Testis (tissue), 3 donors: ENCODE measurements around the gene PAPOLG. TPM values are rescaled to one million over a fixed set of nuclear protein-coding genes. Genes with fewer than 3 reads are reported as not detected.

ENCODE experiments used
- DNase-seq: peaks from one replicate; pipeline ENCODE4 v3.0.0-alpha.2; 2019
- H3K27ac ChIP-seq, 2 donors: fragments of 200-600 bp; sonication (generic); one replicate each; pipeline ENCODE4 v1.5.1; 2019
- H3K27me3 ChIP-seq: fragments of 200-600 bp; sonication (generic); one replicate; pipeline ENCODE4 v1.5.1; 2019
- H3K36me3 ChIP-seq: fragments of 200-600 bp; sonication (generic); one replicate; pipeline ENCODE4 v1.5.1; 2017; ENCODE audit warnings: low read depth; ENCODE audit errors: missing control alignments
- H3K4me1 ChIP-seq: fragments of 200-600 bp; sonication (generic); one replicate; pipeline ENCODE4 v1.5.1; 2019
- H3K4me3 ChIP-seq, 2 donors: fragments of 200-600 bp; sonication (generic); one replicate each; pipeline ENCODE4 v1.5.1; 2017 to 2019
- H3K9me3 ChIP-seq: fragments of 200-600 bp; sonication (generic); one replicate; pipeline ENCODE4 v1.5.1; 2017
- CTCF ChIP-seq, 3 experiments: fragments of 450-650 bp in 2 of 3; fragments of 200-600 bp in 1 of 3; sonication (generic) in 1 of 3; IDR thresholded peaks; one replicate each; pipeline ENCODE4 v1.5.1; 2016 to 2019; ENCODE audit warnings: antibody characterized with exemption in 3 of 3, mild to moderate bottlenecking in 2 of 3, moderate library complexity in 1 of 3
- POLR2A ChIP-seq: fragments of 450-650 bp; IDR thresholded peaks from one replicate; pipeline ENCODE4 v1.6.1; 2017; ENCODE audit warnings: antibody characterized with exemption, mild to moderate bottlenecking, moderate library complexity
- WGBS, 2 donors: methylation state at CpG; one replicate each; pipeline ENCODE4 v1.1.5; 2018; 5-methylcytosine and 5-hydroxymethylcytosine counted together
- intact Hi-C: fragments of 100-400 bp; cut with DNase I; formaldehyde crosslinking; loops from one replicate; pipeline ENCODE4 v1.15.1; 2023; ENCODE audit warnings: low total_unique reads
- polyA plus RNA-seq: library from polyadenylated mRNA; stranded (reverse); fragments of 350-450 nt; fragmentation: Illumina TruSeq; extraction: RNeasy Lipid Tissue Mini Kit (QIAGEN cat#74804); gene quantifications from one replicate; pipeline ENCODE4 v1.2.3, GENCODE V29; 2014; ENCODE audit warnings: low read depth, low replicate concordance; ENCODE audit not compliant: insufficient read depth
- total RNA-seq, 2 donors: library from RNA; depleted of rRNA; stranded (reverse); fragments of >200 nt; gene quantifications; one replicate each; pipeline ENCODE4 v1.2.3, GENCODE V29; 2016

PAPOLG gene
- total and polyA plus RNA-seq, 3 donors from 2014 or later = 17.2 to 19.0 (median 17.6) TPM

GRCh38 chr2:60780721-60781120 lies 24.7 kb downstream of the PAPOLG start:
- Histone ChIP-seq H3K4me3 (no peak overlapping the region), H3K4me1 (no peaks in the 10 kb centered on the region), H3K9me3 (no peaks in the 10 kb centered on the region), H3K27me3 (no peaks in the 10 kb centered on the region), H3K27ac (no peak overlapping the region), H3K36me3 (no peaks in the 10 kb centered on the region)
- 77 to 80% methylated on average over 3 of the region's 3 CpGs for WGBS, 2 donors
- intact Hi-C loops = no loop called here
- DNase-seq = no peak
- TF ChIP-seq CTCF (IDR thresholded peaks at IDR 0.05) (no peak), POLR2A (no peak)

DNA sequence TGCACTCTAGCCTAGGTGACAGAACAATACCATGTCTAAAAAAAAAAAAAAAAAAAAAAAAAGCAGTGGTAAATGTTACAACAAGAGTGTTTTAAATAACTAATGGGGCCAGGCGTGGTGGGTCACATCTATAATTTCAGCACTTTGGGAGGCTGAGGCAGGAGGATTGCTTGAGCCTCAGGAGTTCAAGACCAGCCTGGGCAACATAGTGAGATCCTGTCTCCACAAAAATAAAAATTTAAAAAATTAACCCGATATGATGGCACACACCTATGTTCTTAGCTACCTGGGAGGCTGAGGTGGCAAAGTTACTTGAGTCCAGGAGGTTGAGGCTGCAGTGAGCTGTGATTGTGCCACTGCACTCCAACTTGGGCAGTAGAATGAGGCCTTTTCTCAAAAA lies 37.1 kb downstream of the PAPOLG start:
- no peak for DNase-seq
- H3K4me3 ChIP-seq = no peak overlapping the region
- WGBS, 2 donors = 88 to 97% methylated on average over 2 of the region's 2 CpGs
- no peaks in the 10 kb centered on the region for H3K36me3 ChIP-seq
- H3K27ac ChIP-seq = no peak overlapping the region
- H3K9me3 ChIP-seq = no peaks in the 10 kb centered on the region
- H3K27me3 ChIP-seq = no peaks in the 10 kb centered on the region
- intact Hi-C loops = no loop called here
- no peak for TF ChIP-seq CTCF (IDR thresholded peaks at IDR 0.05)
- TF ChIP-seq POLR2A = no peak
- no peaks in the 10 kb centered on the region for H3K4me1 ChIP-seq

- WGBS, 2 donors = 68 to 70% methylated on average over 5 of the region's 5 CpGs
- H3K36me3 ChIP-seq = no peaks in the 10 kb centered on the region
These were observed 38.3 kb downstream of the PAPOLG start for GRCh38 chr2:60794271-60794863.

DNA sequence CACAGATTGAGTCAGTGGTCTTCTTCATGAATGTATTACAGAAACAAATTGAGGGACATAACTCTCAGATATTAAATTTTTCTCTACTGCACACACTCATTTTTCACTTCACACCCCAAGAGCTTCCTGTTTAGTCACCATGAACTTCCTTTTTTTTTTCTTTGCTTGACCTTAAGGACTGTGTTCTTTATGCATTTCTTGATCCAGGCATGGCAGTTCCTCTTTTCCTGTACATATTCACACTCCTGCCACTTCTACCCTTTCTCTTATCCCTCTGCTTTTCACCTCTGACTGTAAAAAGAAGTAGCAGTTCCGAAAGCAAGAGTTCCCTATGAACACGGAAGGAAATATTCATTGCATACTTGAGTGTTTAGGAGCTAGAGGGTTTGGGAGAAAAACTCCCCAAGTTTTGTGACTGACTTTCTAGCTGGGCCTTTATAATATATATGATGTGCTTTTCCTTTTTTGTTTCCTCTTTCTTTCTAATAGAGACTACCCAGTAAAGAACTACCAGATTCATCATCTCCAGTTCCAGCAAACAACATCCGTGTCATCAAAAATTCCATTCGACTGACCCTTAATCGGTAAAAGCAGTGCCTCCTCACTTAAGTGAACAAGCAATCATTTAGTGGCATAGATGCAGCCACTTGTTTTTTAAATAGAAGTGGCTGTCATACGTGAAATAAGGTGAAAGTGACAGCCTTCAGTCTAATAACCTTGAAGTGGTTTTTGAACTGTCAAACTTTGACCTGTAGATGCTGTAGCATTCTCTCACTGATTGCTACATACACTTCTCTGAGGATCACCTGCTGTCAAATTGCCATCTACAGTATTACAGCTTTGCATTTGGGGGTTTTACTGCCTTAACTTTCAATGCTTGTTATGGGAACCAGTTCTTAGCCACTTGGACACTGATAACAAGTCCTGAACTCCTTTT lies 40.8 kb downstream of the PAPOLG start:
- Histone ChIP-seq H3K4me3 (no peak overlapping the region), H3K27me3 (no peaks in the 10 kb centered on the region), H3K36me3 (no peaks in the 10 kb centered on the region), H3K9me3 (no peaks in the 10 kb centered on the region), H3K4me1 (no peaks in the 10 kb centered on the region), H3K27ac (no peak overlapping the region)
- no peak for DNase-seq
- WGBS, 2 donors = 80% methylated on average over 6 of the region's 6 CpGs
- intact Hi-C loops = no loop called here
- TF ChIP-seq CTCF (IDR thresholded peaks at IDR 0.05) (no peak), POLR2A (no peak)

More at GRCh38 chr2:60794271-60794863, 38.3 kb downstream of the PAPOLG start:
- H3K4me1 ChIP-seq = no peaks in the 10 kb centered on the region
- intact Hi-C loops = no loop called here
- H3K27me3 ChIP-seq = no peaks in the 10 kb centered on the region
- DNase-seq = no peak
- H3K4me3 ChIP-seq = no peak overlapping the region
- H3K9me3 ChIP-seq = no peaks in the 10 kb centered on the region
- peak in 2 of 3 experiments; percentile 40 to 47 for TF ChIP-seq CTCF (IDR thresholded peaks at IDR 0.05)
- no peak for TF ChIP-seq POLR2A
- no peak overlapping the region for H3K27ac ChIP-seq
